Astrocyte (in vitro differentiated cells and primary cell): ENCODE results near the gene NDUFAB1. TPM values are rescaled to one million over a fixed set of nuclear protein-coding genes. Genes with fewer than 3 reads are reported as not detected.

Experiments
- DNase-seq: peaks from one replicate; pipeline ENCODE4 v3.0.0-alpha.2; 2010; ENCODE audit warnings: low read depth
- FAIRE-seq: peaks from 2 replicates; lab custom pipeline; 2011; peaks lifted over from hg19 to GRCh38; lab: Jason Lieb, UNC
- H2AFZ ChIP-seq: 2 replicates; pipeline ENCODE4 v1.6.0; 2012; ENCODE audit warnings: low read depth, low read length, inconsistent platforms
- H3K27ac ChIP-seq: 2 replicates; pipeline ENCODE4 v1.5.1; 2011; ENCODE audit warnings: low read depth, low read length, inconsistent platforms
- H3K27me3 ChIP-seq: 2 replicates; pipeline ENCODE4 v1.6.0; 2011; ENCODE audit warnings: low read length, inconsistent platforms; ENCODE audit not compliant: insufficient read depth
- H3K36me3 ChIP-seq: 2 replicates; pipeline ENCODE4 v1.5.1; 2011; ENCODE audit warnings: low read length, inconsistent platforms; ENCODE audit not compliant: insufficient read depth
- H3K4me1 ChIP-seq: 2 replicates; pipeline ENCODE4 v1.5.1; 2011; ENCODE audit warnings: low read length, inconsistent platforms; ENCODE audit not compliant: insufficient read depth
- H3K4me2 ChIP-seq: 2 replicates; pipeline ENCODE4 v1.6.0; 2012; ENCODE audit warnings: low read length, inconsistent platforms
- H3K4me3 ChIP-seq: 2 replicates; pipeline ENCODE4 v1.5.1; 2011; ENCODE audit warnings: low read depth, mild to moderate bottlenecking, low read length, inconsistent platforms; ENCODE audit not compliant: insufficient read depth
- H3K79me2 ChIP-seq: 2 replicates; pipeline ENCODE4 v1.6.0; 2012; ENCODE audit warnings: mild to moderate bottlenecking, low read length, inconsistent platforms; ENCODE audit not compliant: insufficient read depth
- H3K9ac ChIP-seq: 2 replicates; pipeline ENCODE4 v1.6.0; 2012; ENCODE audit warnings: mild to moderate bottlenecking, low read length, inconsistent platforms
- H3K9me3 ChIP-seq: 2 replicates; pipeline ENCODE4 v1.5.1; 2012; ENCODE audit warnings: low read depth, mild to moderate bottlenecking, low read length, inconsistent platforms; ENCODE audit not compliant: insufficient read depth
- H4K20me1 ChIP-seq: 2 replicates; pipeline ENCODE4 v1.6.0; 2012; ENCODE audit warnings: low read length, inconsistent platforms; ENCODE audit not compliant: insufficient read depth
- H3K27ac Mint-ChIP-seq: one replicate; pipeline ENCODE4 v1.8.0; 2021; ENCODE audit warnings: mild to moderate bottlenecking, mixed read lengths; ENCODE audit not compliant: unreplicated experiment
- H3K27me3 Mint-ChIP-seq: one replicate; pipeline ENCODE4 v1.8.0; 2021; ENCODE audit warnings: low read depth, mixed read lengths; ENCODE audit not compliant: unreplicated experiment
- H3K36me3 Mint-ChIP-seq: one replicate; pipeline ENCODE4 v1.8.0; 2021; ENCODE audit warnings: low read depth, mixed read lengths; ENCODE audit not compliant: unreplicated experiment
- H3K4me1 Mint-ChIP-seq: one replicate; pipeline ENCODE4 v1.8.0; 2021; ENCODE audit warnings: low read depth, mixed read lengths; ENCODE audit not compliant: unreplicated experiment
- H3K4me3 Mint-ChIP-seq: one replicate; pipeline ENCODE4 v1.8.0; 2021; ENCODE audit warnings: mild to moderate bottlenecking, moderate library complexity, mixed read lengths; ENCODE audit not compliant: unreplicated experiment
- H3K9me3 Mint-ChIP-seq: one replicate; pipeline ENCODE4 v1.8.0; 2021; ENCODE audit warnings: mild to moderate bottlenecking, mixed read lengths; ENCODE audit not compliant: unreplicated experiment
- EZH2 ChIP-seq: IDR thresholded peaks from 2 replicates; pipeline ENCODE4 v1.6.1; 2012; ENCODE audit warnings: mild to moderate bottlenecking, low read length, inconsistent platforms; ENCODE audit not compliant: insufficient read depth
- total RNA-seq: library from RNA; stranded (reverse); gene quantifications from 2 replicates; pipeline ENCODE4 v1.2.1, GENCODE V29; 2021
- TF ChIP-seq, protein P1 (sequence below): IDR thresholded peaks from 2 replicates; pipeline ENCODE4 v1.5.1; 2011; ENCODE audit warnings: low read depth, mild to moderate bottlenecking, inconsistent platforms, low read length, moderate library complexity; ENCODE audit not compliant: insufficient read depth

NDUFAB1 gene
- total RNA-seq, 1 donor from 2014 or later, result 92.5 TPM

DNA sequence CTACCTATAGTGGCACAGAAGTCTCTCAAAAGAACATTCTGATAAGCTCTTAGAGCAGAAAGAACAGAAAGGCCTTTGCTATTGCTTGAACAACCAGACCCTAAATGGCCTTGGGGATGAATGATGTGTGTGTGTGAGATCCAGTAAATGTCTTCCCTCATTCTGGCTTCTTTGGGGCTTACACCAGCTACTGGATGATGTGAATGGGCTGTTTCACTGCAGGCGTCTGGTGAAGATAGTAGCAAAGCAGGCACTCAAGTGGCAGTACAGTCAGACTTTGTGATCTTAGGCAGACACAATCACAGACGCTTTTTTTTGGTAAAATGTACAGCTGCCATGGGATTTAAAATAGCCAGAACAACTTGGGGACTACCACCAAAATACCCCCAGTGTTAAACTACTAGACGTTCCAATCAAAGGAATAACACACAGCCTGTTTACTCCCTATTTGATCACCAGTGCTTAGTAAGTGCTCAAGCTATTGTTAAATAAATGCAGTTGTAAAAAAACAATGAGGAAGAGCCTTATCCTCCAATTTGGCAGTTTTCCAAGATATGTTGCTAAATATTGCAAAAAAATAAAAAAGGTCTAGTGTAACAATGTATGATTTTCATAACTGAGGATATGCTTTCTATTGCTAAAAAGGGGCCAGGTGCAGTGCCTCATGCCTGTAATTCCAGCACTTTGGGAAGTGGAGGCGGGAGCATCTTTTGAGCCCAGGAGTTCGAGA is 17.9 kb downstream of the NDUFAB1 start:
- Histone ChIP-seq H3K27ac (no peak overlapping the region), H3K36me3 (peaks cover 31% of the 10 kb centered on the region), H3K9me3 (no peaks in the 10 kb centered on the region), H3K4me2 (no peak overlapping the region), H3K27me3 (no peaks in the 10 kb centered on the region), H3K79me2 (no peaks in the 10 kb centered on the region), H3K4me3 (no peak overlapping the region), H4K20me1 (peaks cover 17% of the 10 kb centered on the region), H3K9ac (no peak overlapping the region), H2AFZ (no peak overlapping the region), H3K4me1 (no peaks in the 10 kb centered on the region)
- Mint-ChIP-seq H3K27ac (peak overlapping the region; percentile 44), H3K36me3 (peaks cover 11% of the 10 kb centered on the region), H3K4me1 (no peaks in the 10 kb centered on the region), H3K4me3 (no peak overlapping the region), H3K27me3 (no peaks in the 10 kb centered on the region), H3K9me3 (no peaks in the 10 kb centered on the region)
- TF ChIP-seq EZH2, result no peak
- TF ChIP-seq, protein P1, sequence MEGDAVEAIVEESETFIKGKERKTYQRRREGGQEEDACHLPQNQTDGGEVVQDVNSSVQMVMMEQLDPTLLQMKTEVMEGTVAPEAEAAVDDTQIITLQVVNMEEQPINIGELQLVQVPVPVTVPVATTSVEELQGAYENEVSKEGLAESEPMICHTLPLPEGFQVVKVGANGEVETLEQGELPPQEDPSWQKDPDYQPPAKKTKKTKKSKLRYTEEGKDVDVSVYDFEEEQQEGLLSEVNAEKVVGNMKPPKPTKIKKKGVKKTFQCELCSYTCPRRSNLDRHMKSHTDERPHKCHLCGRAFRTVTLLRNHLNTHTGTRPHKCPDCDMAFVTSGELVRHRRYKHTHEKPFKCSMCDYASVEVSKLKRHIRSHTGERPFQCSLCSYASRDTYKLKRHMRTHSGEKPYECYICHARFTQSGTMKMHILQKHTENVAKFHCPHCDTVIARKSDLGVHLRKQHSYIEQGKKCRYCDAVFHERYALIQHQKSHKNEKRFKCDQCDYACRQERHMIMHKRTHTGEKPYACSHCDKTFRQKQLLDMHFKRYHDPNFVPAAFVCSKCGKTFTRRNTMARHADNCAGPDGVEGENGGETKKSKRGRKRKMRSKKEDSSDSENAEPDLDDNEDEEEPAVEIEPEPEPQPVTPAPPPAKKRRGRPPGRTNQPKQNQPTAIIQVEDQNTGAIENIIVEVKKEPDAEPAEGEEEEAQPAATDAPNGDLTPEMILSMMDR, result no peak
- no peak for DNase-seq
- no peak for FAIRE-seq

DNA sequence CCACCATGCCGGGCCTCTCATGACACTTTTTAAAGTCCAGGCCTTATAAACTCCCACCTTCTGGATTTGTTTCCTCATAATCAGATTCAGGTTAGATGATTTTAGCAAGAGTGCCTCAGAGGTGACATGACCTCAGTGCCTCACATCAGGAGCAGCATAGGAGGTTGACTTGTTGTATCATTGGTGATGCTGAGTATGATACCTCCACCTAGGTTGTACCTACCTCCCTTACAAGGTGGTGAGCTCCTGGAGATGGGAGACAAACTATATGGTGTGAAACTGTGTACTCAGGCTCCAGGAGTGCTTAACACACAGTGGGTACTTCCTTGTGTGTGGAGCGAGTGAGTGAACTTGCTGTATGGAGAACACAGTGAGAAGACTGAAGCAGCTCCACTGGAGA is 18.6 kb downstream of the NDUFAB1 start:
- H2AFZ ChIP-seq, result no peak overlapping the region
- peaks cover 23% of the 10 kb centered on the region for H4K20me1 ChIP-seq
- Mint-ChIP-seq H3K9me3 (no peaks in the 10 kb centered on the region), H3K4me1 (no peaks in the 10 kb centered on the region), H3K36me3 (peaks cover 14% of the 10 kb centered on the region), H3K27me3 (no peaks in the 10 kb centered on the region), H3K27ac (peak overlapping the region; percentile 44), H3K4me3 (no peak overlapping the region)
- no peaks in the 10 kb centered on the region for H3K27me3 ChIP-seq
- H3K36me3 ChIP-seq, result peaks cover 34% of the 10 kb centered on the region
- FAIRE-seq (no peak), DNase-seq (no peak)
- no peaks in the 10 kb centered on the region for H3K4me1 ChIP-seq
- H3K4me2 ChIP-seq, result no peak overlapping the region
- no peak for TF ChIP-seq EZH2
- TF ChIP-seq, protein P1, result no peak
- no peak overlapping the region for H3K9ac ChIP-seq
- H3K27ac ChIP-seq, result no peak overlapping the region
- H3K79me2 ChIP-seq, result no peaks in the 10 kb centered on the region
- H3K9me3 ChIP-seq, result no peaks in the 10 kb centered on the region
- H3K4me3 ChIP-seq, result no peak overlapping the region

DNA sequence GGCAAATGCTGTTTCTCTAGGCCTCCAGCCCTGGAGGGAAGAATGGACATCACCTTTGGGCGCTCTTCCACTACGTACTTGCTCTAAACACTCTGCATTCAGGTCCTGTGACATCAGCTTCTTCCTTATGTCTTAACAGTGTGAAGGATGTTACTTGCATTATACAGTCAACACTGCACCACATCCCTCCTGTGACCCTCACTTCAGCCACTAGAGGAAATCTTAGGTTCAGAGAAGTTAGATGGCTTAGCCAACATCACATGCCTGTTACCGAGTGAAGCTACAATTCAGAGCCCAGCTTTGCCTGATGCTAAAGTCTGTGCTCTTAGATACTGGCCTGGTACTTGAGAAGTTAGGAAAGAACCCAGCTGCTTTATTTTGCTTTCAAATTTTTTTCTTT is 20.3 kb downstream of the NDUFAB1 start:
- H3K27ac ChIP-seq, result no peak overlapping the region
- peaks cover 36% of the 10 kb centered on the region for H3K36me3 ChIP-seq
- no peaks in the 10 kb centered on the region for H3K4me1 ChIP-seq
- H3K4me3 ChIP-seq, result no peak overlapping the region
- H3K27me3 ChIP-seq, result no peaks in the 10 kb centered on the region
- Mint-ChIP-seq H3K9me3 (no peaks in the 10 kb centered on the region), H3K4me1 (no peaks in the 10 kb centered on the region), H3K36me3 (peaks cover 11% of the 10 kb centered on the region), H3K27ac (peak overlapping the region; percentile 29), H3K4me3 (no peak overlapping the region), H3K27me3 (no peaks in the 10 kb centered on the region)
- H3K9me3 ChIP-seq, result no peaks in the 10 kb centered on the region
- H3K4me2 ChIP-seq, result no peak overlapping the region
- FAIRE-seq, result no peak
- TF ChIP-seq EZH2, result no peak
- TF ChIP-seq, protein P1, result peak; percentile 3
- H3K79me2 ChIP-seq, result no peaks in the 10 kb centered on the region
- no peak overlapping the region for H3K9ac ChIP-seq
- H4K20me1 ChIP-seq, result peaks cover 40% of the 10 kb centered on the region
- H2AFZ ChIP-seq, result no peak overlapping the region
- no peak for DNase-seq
